ENCODE data around the gene RNF169. TPM values are rescaled to one million over a fixed set of nuclear protein-coding genes. Genes with fewer than 3 reads are reported as not detected.

Gene RNF169
- total RNA-seq, 4 donors from 2014 or later = 24.1 to 30.2 (median 27.5) TPM

GRCh38 chr11:74726547-74727182 is 22.0 kb upstream of the RNF169 start:
- Histone ChIP-seq H3K27ac (no peak overlapping the region), H3K27me3 (no peaks in the 10 kb centered on the region), H3K4me1 (peaks cover 3 to 4% of the 10 kb centered on the region in 2 donors), H3K4me3 (replicated peaks in 1 of 3) (no peak overlapping the region), H3K36me3 (no peaks in the 10 kb centered on the region), H3K9me3 (no peaks in the 10 kb centered on the region)
- 11 to 20% methylated on average over 10 to 13 of the region's 13 CpGs for WGBS, 2 donors
- DNase-seq = peak; percentile 73 to 77
- intact Hi-C loops (cut with DNase I) = loop anchor here (5.0 to 10.0 kb wide), 2 partner anchors 92 to 114 kb away; no protein-coding TSS in a partner anchor
- TF ChIP-seq CTCF (IDR thresholded peaks at IDR 0.05) (peak; percentile 79 to 95 (median 84)), POLR2A (IDR thresholded peaks at IDR 0.05) (no peak)

DNA sequence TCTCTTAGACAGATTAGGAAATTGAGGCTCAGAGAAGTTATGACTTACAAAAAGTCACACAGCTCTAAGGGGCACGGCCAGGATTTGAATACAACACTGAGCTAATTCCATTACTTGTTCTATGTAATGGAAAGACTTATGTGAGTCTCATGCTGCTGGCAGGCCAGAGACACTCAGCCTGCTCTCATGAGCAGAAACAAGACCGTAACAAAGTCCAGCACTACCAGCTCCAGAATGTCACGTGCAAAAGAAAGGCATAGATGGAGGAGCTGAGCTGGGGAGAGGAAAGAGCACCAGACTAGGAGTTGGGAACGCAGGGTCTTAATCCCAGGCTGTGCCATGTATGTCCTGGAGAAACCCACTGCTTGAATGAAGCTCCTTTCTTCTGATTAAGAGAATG is 19.3 kb upstream of the RNF169 start:
- H3K4me1 ChIP-seq = peaks cover 3 to 4% of the 10 kb centered on the region in 2 donors
- no peak overlapping the region for H3K27ac ChIP-seq
- no peaks in the 10 kb centered on the region for H3K27me3 ChIP-seq
- no peaks in the 10 kb centered on the region for H3K36me3 ChIP-seq
- no peak overlapping the region for H3K4me3 ChIP-seq (replicated peaks in 1 of 3)
- 84% methylated on average over 4 of the region's 4 CpGs for whole genome bisulfite sequencing, 2 donors
- DNase-seq = no peak
- H3K9me3 ChIP-seq = no peaks in the 10 kb centered on the region
- intact Hi-C loops (cut with DNase I) = loop anchor here (5.0 to 10.0 kb wide), 2 partner anchors 95 to 117 kb away; no protein-coding TSS in a partner anchor
- TF ChIP-seq POLR2A (IDR thresholded peaks at IDR 0.05) = no peak

DNA sequence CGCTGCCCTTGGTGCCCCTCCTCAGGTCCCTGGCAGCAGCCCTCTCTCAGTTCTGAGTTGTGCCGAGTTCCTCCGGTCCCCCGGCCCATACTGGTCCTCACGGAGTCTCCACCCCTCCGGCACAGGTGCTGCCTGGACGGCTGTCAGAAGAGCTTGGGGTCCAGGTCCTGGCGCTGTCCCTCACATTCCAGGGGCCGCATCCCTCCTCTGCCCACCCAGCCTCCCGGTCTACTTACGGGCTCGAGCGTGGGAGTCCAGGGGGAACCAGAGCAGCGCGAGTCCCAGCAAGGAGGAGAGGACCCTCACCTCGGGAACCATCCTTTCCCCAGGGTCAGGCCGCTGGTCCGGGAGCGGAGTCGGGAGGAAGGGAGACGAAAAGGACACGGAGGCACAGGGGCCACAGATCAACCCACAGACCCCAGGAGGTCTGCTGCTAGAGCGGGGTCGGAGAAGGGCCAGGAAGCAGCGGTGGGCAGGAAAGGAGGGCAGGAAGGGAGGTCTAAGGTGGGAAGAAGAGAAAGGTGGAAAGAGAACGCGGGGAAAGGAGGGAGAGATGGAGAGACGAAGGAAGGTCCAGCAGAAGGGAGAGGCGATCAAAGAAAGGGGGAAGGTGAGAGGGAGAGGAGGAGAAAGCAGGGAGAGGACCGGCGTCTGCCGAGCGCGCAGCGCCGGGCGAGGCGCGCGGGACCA is 17.9 kb upstream of the RNF169 start:
- Histone ChIP-seq H3K27me3 (no peaks in the 10 kb centered on the region), H3K36me3 (no peaks in the 10 kb centered on the region), H3K27ac (no peak overlapping the region), H3K4me1 (peaks cover 3 to 4% of the 10 kb centered on the region in 2 donors), H3K9me3 (no peaks in the 10 kb centered on the region), H3K4me3 (replicated peaks in 1 of 3) (no peak overlapping the region)
- TF ChIP-seq POLR2A (IDR thresholded peaks at IDR 0.05) (no peak), CTCF (IDR thresholded peaks at IDR 0.05) (no peak)
- intact Hi-C loops (cut with DNase I) = no loop called here
- DNase-seq = no peak
- 2 to 3% methylated on average over 35 to 38 of the region's 40 CpGs for WGBS, 2 donors

- no peaks in the 10 kb centered on the region for H3K9me3 ChIP-seq
- 23 to 36% methylated on average over 22 to 33 of the region's 69 CpGs for WGBS, 2 donors
- intact Hi-C loops (cut with DNase I) = no loop called here
- no peak for TF ChIP-seq CTCF (IDR thresholded peaks at IDR 0.05)
- no peak for TF ChIP-seq POLR2A (IDR thresholded peaks at IDR 0.05)
- no peak within 1 kb of the TSS for H3K27ac ChIP-seq
- DNase-seq = peak; percentile 27 to 44
- H3K4me1 ChIP-seq = peaks cover 3 to 4% of the 10 kb centered on the region in 2 donors
- no peaks in the 10 kb centered on the region for H3K36me3 ChIP-seq
- H3K27me3 ChIP-seq = no peaks in the 10 kb centered on the region
- H3K4me3 ChIP-seq (replicated peaks in 1 of 3) = no peak within 1 kb of the TSS
These were observed 17.2 kb upstream of the RNF169 start, which contains the start of gene CHRDL2 for GRCh38 chr11:74731301-74732094. CHRDL2 (minus strand) TSS chr11:74731426; CDS start chr11:74730888, 538 bp downstream.

GRCh38 chr11:74734559-74734925 is 14.1 kb upstream of the RNF169 start:
- H3K27ac ChIP-seq = no peak overlapping the region
- H3K4me1 ChIP-seq = peaks cover 3 to 4% of the 10 kb centered on the region in 2 donors
- intact Hi-C loops (cut with DNase I) = no loop called here
- no peaks in the 10 kb centered on the region for H3K27me3 ChIP-seq
- no peak for DNase-seq
- H3K36me3 ChIP-seq = no peaks in the 10 kb centered on the region
- no peaks in the 10 kb centered on the region for H3K9me3 ChIP-seq
- WGBS, 2 donors = 72 to 74% methylated on average over 1 of the region's 1 CpG
- H3K4me3 ChIP-seq (replicated peaks in 1 of 3) = no peak overlapping the region
- TF ChIP-seq CTCF (IDR thresholded peaks at IDR 0.05) (no peak), POLR2A (IDR thresholded peaks at IDR 0.05) (no peak)

Data from thyroid gland (tissue), 4 donors.